IMR-90 (cell line): ENCODE data around the gene IL36RN. TPM values are rescaled to one million over a fixed set of nuclear protein-coding genes. Genes with fewer than 3 reads are reported as not detected.

Source experiments
- ATAC-seq: fragments of 200-7000 bp; cut with Tn5 transposase; 2 replicates; pipeline ENCODE4 v1.9.1; 2020; ENCODE audit warnings: low read depth, mild to moderate bottlenecking, moderate library complexity
- BruUV-seq: library from RNA; stranded (reverse); fragments of 400-500 nt; replicated peaks from 2 replicates; lab custom pipeline; 2021; lab: Mats Ljungman, UMichigan
- CTCF ChIA-PET: fragments of 300-600 bp; formaldehyde crosslinking; extraction: SDS; loops from one replicate; lab custom pipeline; 2021; ENCODE audit warnings: antibody characterized with exemption; lab: Yijun Ruan, JAX
- POLR2A ChIA-PET: fragments of 300-600 bp; sonication (Branson Sonifier 250); formaldehyde crosslinking; loops from one replicate; lab custom pipeline; 2022; ENCODE audit warnings: antibody characterized with exemption; ENCODE audit not compliant: unreplicated experiment; lab: Charles Lee
- DNase-seq: peaks from one replicate; pipeline ENCODE4 v3.0.0; 2013
- H2AFZ ChIP-seq: replicated peaks from 2 replicates; pipeline ENCODE3; 2013; ENCODE audit warnings: low read length, mild to moderate bottlenecking; ENCODE audit not compliant: poor library complexity
- H2AK5ac ChIP-seq: 2 replicates; pipeline ENCODE4 v1.6.1; 2013; ENCODE audit warnings: low read depth, low read length, inconsistent platforms
- H2AK9ac ChIP-seq: replicated peaks from 2 replicates; pipeline ENCODE3; 2013; ENCODE audit warnings: mild to moderate bottlenecking, low read depth, low read length, moderate library complexity; ENCODE audit not compliant: poor library complexity
- H2BK120ac ChIP-seq: 2 replicates; pipeline ENCODE4 v1.6.1; 2013; ENCODE audit warnings: low read depth, low read length, inconsistent platforms
- H2BK15ac ChIP-seq: 3 replicates; pipeline ENCODE4 v1.6.1; 2013; ENCODE audit warnings: low read depth, low read length, inconsistent platforms
- H2BK20ac ChIP-seq: 2 replicates; pipeline ENCODE4 v1.6.1; 2013; ENCODE audit warnings: low read depth, mild to moderate bottlenecking, inconsistent platforms, low read length, moderate library complexity
- H2BK5ac ChIP-seq: 2 replicates; pipeline ENCODE4 v1.6.1; 2013; ENCODE audit warnings: mild to moderate bottlenecking, low read depth, low read length, inconsistent platforms; ENCODE audit not compliant: poor library complexity, severe bottlenecking
- H3K14ac ChIP-seq: replicated peaks from 2 replicates; pipeline ENCODE4 v1.6.1; 2013; ENCODE audit warnings: low read depth, low read length, inconsistent platforms
- H3K18ac ChIP-seq: 2 replicates; pipeline ENCODE4 v1.6.1; 2013; ENCODE audit warnings: low read depth, low read length, control low read depth
- H3K23ac ChIP-seq: 2 replicates; pipeline ENCODE4 v1.6.1; 2013; ENCODE audit warnings: low read depth, low read length, inconsistent platforms
- H3K27ac ChIP-seq: 2 replicates; pipeline ENCODE4 v1.5.1; 2013; ENCODE audit warnings: mild to moderate bottlenecking, control low read depth, low read length; ENCODE audit not compliant: insufficient read depth
- H3K27me3 ChIP-seq: 2 replicates; pipeline ENCODE4 v1.6.1; 2013; ENCODE audit warnings: low read length; ENCODE audit not compliant: control insufficient read depth, insufficient read depth
- H3K36me3 ChIP-seq: 2 replicates; pipeline ENCODE4 v1.6.1; 2013; ENCODE audit warnings: low read length, mixed read lengths; ENCODE audit not compliant: control insufficient read depth, insufficient read depth
- H3K4ac ChIP-seq: 2 replicates; pipeline ENCODE4 v1.6.1; 2013; ENCODE audit warnings: low read depth, low read length, inconsistent platforms
- H3K4me1 ChIP-seq: 2 replicates; pipeline ENCODE4 v1.6.1; 2013; ENCODE audit warnings: low read length, mixed read lengths; ENCODE audit not compliant: control insufficient read depth, insufficient read depth
- H3K4me2 ChIP-seq: 2 replicates; pipeline ENCODE4 v1.6.1; 2013; ENCODE audit warnings: low read depth, mild to moderate bottlenecking, control low read depth, low read length, moderate library complexity
- H3K4me3 ChIP-seq: 2 replicates; pipeline ENCODE4 v1.5.1; 2013; ENCODE audit warnings: low read depth, mild to moderate bottlenecking, control low read depth, low read length, moderate library complexity; ENCODE audit not compliant: insufficient read depth
- H3K56ac ChIP-seq: 2 replicates; pipeline ENCODE4 v1.6.1; 2013; ENCODE audit warnings: low read length, inconsistent platforms; ENCODE audit not compliant: insufficient read depth; ENCODE audit errors: extremely low read depth
- H3K79me1 ChIP-seq, 2 experiments: 2 replicates each; pipeline ENCODE4 v1.6.1; 2013; ENCODE audit warnings: low read length in 2 of 2, inconsistent platforms in 1 of 2, low read depth in 1 of 2
- H3K9ac ChIP-seq: 2 replicates; pipeline ENCODE4 v1.6.1; 2013; ENCODE audit warnings: low read depth, low read length, control low read depth
- H3K9me1 ChIP-seq: 2 replicates; pipeline ENCODE4 v1.6.1; 2013; ENCODE audit warnings: low read length, inconsistent platforms; ENCODE audit not compliant: insufficient read depth
- H3K9me3 ChIP-seq: 2 replicates; pipeline ENCODE4 v1.6.1; 2013; ENCODE audit warnings: low read length; ENCODE audit not compliant: control insufficient read depth, insufficient read depth
- H4K20me1 ChIP-seq: 2 replicates; pipeline ENCODE4 v1.6.1; 2013; ENCODE audit warnings: low read length, inconsistent platforms; ENCODE audit not compliant: insufficient read depth
- H4K5ac ChIP-seq: 2 replicates; pipeline ENCODE4 v1.6.1; 2013; ENCODE audit warnings: mild to moderate bottlenecking, low read depth, low read length, control low read depth
- H4K8ac ChIP-seq, 2 experiments: 2 replicates each; pipeline ENCODE4 v1.6.1; 2013; ENCODE audit warnings: low read depth in 2 of 2, low read length in 2 of 2, control low read depth in 1 of 2, inconsistent platforms in 1 of 2
- H4K91ac ChIP-seq: 2 replicates; pipeline ENCODE4 v1.6.1; 2013; ENCODE audit warnings: low read depth, low read length, inconsistent platforms; ENCODE audit not compliant: insufficient read depth
- CHD1 ChIP-seq: IDR thresholded peaks from 2 replicates; pipeline ENCODE4 v1.6.1; 2012; ENCODE audit warnings: low read depth, low read length, improper control_type of control experiment
- MAFK ChIP-seq: IDR thresholded peaks from 2 replicates; pipeline ENCODE4 v1.6.1; 2012; ENCODE audit warnings: low read depth, low read length, improper control_type of control experiment
- MAZ ChIP-seq: IDR thresholded peaks from 2 replicates; pipeline ENCODE4 v1.6.1; 2012; ENCODE audit warnings: low read depth, mild to moderate bottlenecking, low read length, improper control_type of control experiment, moderate library complexity, borderline replicate concordance
- MXI1 ChIP-seq: IDR thresholded peaks from 2 replicates; pipeline ENCODE4 v1.6.1; 2012; ENCODE audit warnings: low read depth, mild to moderate bottlenecking, low read length, moderate library complexity, borderline replicate concordance
- NFE2L2 ChIP-seq: fragments of 150-350 bp; IDR thresholded peaks from 2 replicates; pipeline ENCODE4 v1.6.1; 2016; ENCODE audit warnings: low read depth, mild to moderate bottlenecking, low read length
- POLR2A ChIP-seq: IDR thresholded peaks from 2 replicates; pipeline ENCODE4 v1.6.1; 2012; ENCODE audit warnings: mild to moderate bottlenecking, low read depth, low read length
- RAD21 ChIP-seq: IDR thresholded peaks from 2 replicates; pipeline ENCODE4 v1.6.1; 2012; ENCODE audit warnings: low read length, improper control_type of control experiment
- USF2 ChIP-seq: fragments of 150-350 bp; IDR thresholded peaks from 2 replicates; pipeline ENCODE4 v1.6.1; 2017; ENCODE audit warnings: mild to moderate bottlenecking, antibody characterized with exemption, low read length, low read depth
- WGBS, 2 experiments: methylation state at CpG; one replicate each; pipeline versions ENCODE4 v1.1.5 to v1.1.7; 2013; ENCODE audit warnings: missing lambda C conversion rate in 2 of 2; ENCODE audit not compliant: insufficient read length in 1 of 2; ENCODE audit errors: extremely low coverage in 2 of 2; 5-methylcytosine and 5-hydroxymethylcytosine counted together
- dilution Hi-C: fragments of 300-500 bp; cut with HindIII; formaldehyde crosslinking; loops from one replicate; pipeline ENCODE4 v1.14.3; 2018; ENCODE audit warnings: low sequenced_read_pairs; ENCODE audit not compliant: unreplicated experiment
- in situ Hi-C: fragments of 300-500 bp; cut with MboI; formaldehyde crosslinking; loops from 3 replicates; pipeline ENCODE4 v1.14.3; 2019; ENCODE audit warnings: low sequenced_read_pairs, inconsistent platforms, mixed read lengths
- intact Hi-C: fragments of 100-400 bp; cut with micrococcal nuclease; formaldehyde crosslinking; loops from 2 replicates; pipeline ENCODE4 v1.10.0; 2022
- polyA plus RNA-seq, 3 experiments: library from polyadenylated mRNA; depleted of rRNA; stranded (reverse); fragments of >200 nt; gene quantifications; 2 replicates each; pipeline ENCODE4 v1.2.3, GENCODE V29; 2012; ENCODE audit warnings: low replicate concordance in 1 of 3
- total RNA-seq: library from RNA; depleted of rRNA; stranded (reverse); fragments of >200 nt; gene quantifications from 2 replicates; pipeline ENCODE4 v1.2.3, GENCODE V29; 2012
- TF ChIP-seq, protein P1 (sequence below): fragments of 150-350 bp; IDR thresholded peaks from 2 replicates; pipeline ENCODE4 v1.6.1; 2016; ENCODE audit warnings: low read depth, mild to moderate bottlenecking, low read length, moderate library complexity, borderline replicate concordance
- TF ChIP-seq, protein P2 (sequence below): conservative IDR thresholded peaks from 2 replicates; pipeline ENCODE4 v1.5.1; 2012; ENCODE audit warnings: mild to moderate bottlenecking, low read depth, low read length, improper control_type of control experiment

Gene IL36RN
- total and polyA plus RNA-seq, 2 of the 4 experiments (the other 2 are of a cell fraction), result not detected

GRCh38 chr2:113111823-113112287 lies 52.9 kb downstream of the IL36RN start:
- no peak for TF ChIP-seq MAFK
- TF ChIP-seq MAZ, result no peak
- no peak for TF ChIP-seq MXI1
- no peak for TF ChIP-seq CHD1
- no peak for TF ChIP-seq USF2
- no peak for TF ChIP-seq POLR2A
- no peak for TF ChIP-seq RAD21
- no peak for TF ChIP-seq NFE2L2
- TF ChIP-seq, protein P1, sequence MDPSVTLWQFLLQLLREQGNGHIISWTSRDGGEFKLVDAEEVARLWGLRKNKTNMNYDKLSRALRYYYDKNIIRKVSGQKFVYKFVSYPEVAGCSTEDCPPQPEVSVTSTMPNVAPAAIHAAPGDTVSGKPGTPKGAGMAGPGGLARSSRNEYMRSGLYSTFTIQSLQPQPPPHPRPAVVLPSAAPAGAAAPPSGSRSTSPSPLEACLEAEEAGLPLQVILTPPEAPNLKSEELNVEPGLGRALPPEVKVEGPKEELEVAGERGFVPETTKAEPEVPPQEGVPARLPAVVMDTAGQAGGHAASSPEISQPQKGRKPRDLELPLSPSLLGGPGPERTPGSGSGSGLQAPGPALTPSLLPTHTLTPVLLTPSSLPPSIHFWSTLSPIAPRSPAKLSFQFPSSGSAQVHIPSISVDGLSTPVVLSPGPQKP, result no peak
- TF ChIP-seq, protein P2, sequence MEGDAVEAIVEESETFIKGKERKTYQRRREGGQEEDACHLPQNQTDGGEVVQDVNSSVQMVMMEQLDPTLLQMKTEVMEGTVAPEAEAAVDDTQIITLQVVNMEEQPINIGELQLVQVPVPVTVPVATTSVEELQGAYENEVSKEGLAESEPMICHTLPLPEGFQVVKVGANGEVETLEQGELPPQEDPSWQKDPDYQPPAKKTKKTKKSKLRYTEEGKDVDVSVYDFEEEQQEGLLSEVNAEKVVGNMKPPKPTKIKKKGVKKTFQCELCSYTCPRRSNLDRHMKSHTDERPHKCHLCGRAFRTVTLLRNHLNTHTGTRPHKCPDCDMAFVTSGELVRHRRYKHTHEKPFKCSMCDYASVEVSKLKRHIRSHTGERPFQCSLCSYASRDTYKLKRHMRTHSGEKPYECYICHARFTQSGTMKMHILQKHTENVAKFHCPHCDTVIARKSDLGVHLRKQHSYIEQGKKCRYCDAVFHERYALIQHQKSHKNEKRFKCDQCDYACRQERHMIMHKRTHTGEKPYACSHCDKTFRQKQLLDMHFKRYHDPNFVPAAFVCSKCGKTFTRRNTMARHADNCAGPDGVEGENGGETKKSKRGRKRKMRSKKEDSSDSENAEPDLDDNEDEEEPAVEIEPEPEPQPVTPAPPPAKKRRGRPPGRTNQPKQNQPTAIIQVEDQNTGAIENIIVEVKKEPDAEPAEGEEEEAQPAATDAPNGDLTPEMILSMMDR, result no peak
- BruUV-seq, result no TSS peak

More at GRCh38 chr2:113111823-113112287, 52.9 kb downstream of the IL36RN start:
- H2BK20ac ChIP-seq, result no peak overlapping the region
- H3K4me2 ChIP-seq, result no peak overlapping the region
- no peak overlapping the region for H3K14ac ChIP-seq
- no peak overlapping the region for H3K56ac ChIP-seq
- H3K27me3 ChIP-seq, result peaks cover 10% of the 10 kb centered on the region; the same call in 1 of the 2 replicates
- ChIA-PET POLR2A (no interaction called here), CTCF (no interaction called here)
- H3K23ac ChIP-seq, result no peak overlapping the region
- no peak for ATAC-seq
- no peak for DNase-seq
- intact Hi-C loops (no loop called here), in situ Hi-C loops (no loop called here), dilution Hi-C loops (no loop called here)
- H4K20me1 ChIP-seq, result no peaks in the 10 kb centered on the region
- H3K9ac ChIP-seq, result no peak overlapping the region
- no peak overlapping the region for H4K5ac ChIP-seq
- no peak overlapping the region for H2AK9ac ChIP-seq
- no peaks in the 10 kb centered on the region for H3K4me1 ChIP-seq
- H3K4me3 ChIP-seq, result no peak overlapping the region
- H3K36me3 ChIP-seq, result no peaks in the 10 kb centered on the region
- H3K27ac ChIP-seq, result no peak overlapping the region
- WGBS, 2 experiments, result 92% methylated on average over 2 of the region's 6 CpGs; no CpG with 5 or more reads in 1 of the 2 experiments
- no peak overlapping the region for H2BK5ac ChIP-seq
- H3K9me3 ChIP-seq, result no peaks in the 10 kb centered on the region
- no peak overlapping the region for H2BK120ac ChIP-seq
- H3K18ac ChIP-seq, result no peak overlapping the region
- no peak overlapping the region for H2BK15ac ChIP-seq
- no peaks in the 10 kb centered on the region for H3K79me1 ChIP-seq
- H2AK5ac ChIP-seq, result no peak overlapping the region
- no peak overlapping the region for H3K4ac ChIP-seq
- H3K9me1 ChIP-seq, result no peaks in the 10 kb centered on the region
- H4K91ac ChIP-seq, result no peak overlapping the region
- no peak overlapping the region for H4K8ac ChIP-seq
- H2AFZ ChIP-seq, result no peak overlapping the region
